IPS DF 4.7 (cell line): Measurements from ENCODE around the gene MUC4.
"Not testable (repeated sequence)": the region's sequence is repeated elsewhere in the genome, so short reads cannot be mapped to it uniquely, and the experiment has no call there.

Source experiments
- DNase-seq: peaks from one replicate; pipeline ENCODE4 v3.0.0-alpha.2; 2013; ENCODE audit warnings: low spot score; ENCODE audit errors: extremely low read depth

MUC4 gene

GRCh38 chr3:195835791-195836190, 24.1 kb upstream of the MUC4 start:
- DNase-seq, result no peak

- no peak for DNase-seq
Measured at GRCh38 chr3:195834675-195835583, 23.2 kb upstream of the MUC4 start.

- DNase-seq, result no peak
Measured at GRCh38 chr3:195829897-195830254, 18.1 kb upstream of the MUC4 start.

- DNase-seq, result no peak
Measured at GRCh38 chr3:195828762-195829161, 17.0 kb upstream of the MUC4 start.

GRCh38 chr3:195825857-195826804, 14.4 kb upstream of the MUC4 start:
- DNase-seq, result no peak

GRCh38 chr3:195825191-195825588, 13.5 kb upstream of the MUC4 start:
- DNase-seq, result no peak

GRCh38 chr3:195824425-195825190, 12.9 kb upstream of the MUC4 start:
- not testable (repeated sequence) for DNase-seq

GRCh38 chr3:195823999-195824398, 12.3 kb upstream of the MUC4 start:
- no peak for DNase-seq

GRCh38 chr3:195823280-195823679, 11.6 kb upstream of the MUC4 start:
- no peak for DNase-seq

- DNase-seq, result no peak
Measured at GRCh38 chr3:195822131-195822696, 10.5 kb upstream of the MUC4 start.

GRCh38 chr3:195821403-195822130, 9.8 kb upstream of the MUC4 start:
- DNase-seq, result no peak

GRCh38 chr3:195820901-195821300, 9.2 kb upstream of the MUC4 start:
- no peak for DNase-seq

GRCh38 chr3:195820186-195820585, 8.5 kb upstream of the MUC4 start:
- DNase-seq, result no peak

GRCh38 chr3:195818301-195818700, 6.6 kb upstream of the MUC4 start:
- no peak for DNase-seq

- DNase-seq, result no peak
Measured at GRCh38 chr3:195817578-195818135, 5.9 kb upstream of the MUC4 start.

- DNase-seq, result not testable (repeated sequence)
Measured at GRCh38 chr3:195816276-195816913, 4.7 kb upstream of the MUC4 start.

- DNase-seq, result no peak
Measured at GRCh38 chr3:195815169-195815771, 3.5 kb upstream of the MUC4 start.

- no peak for DNase-seq
Measured at GRCh38 chr3:195813916-195814640, 2.3 kb upstream of the MUC4 start.

- DNase-seq, result no peak
Measured at GRCh38 chr3:195812366-195812765, 637 bp upstream of the MUC4 start.
